Stimulated activated naive CD8-positive, alpha-beta T cell treated with anti-CD3 and anti-CD28 coated beads, Interleukin-15, Interleukin-2, amounts not matched to agents 100 ng/mL and 50 ng/mL, for 24 hours (primary cell): ENCODE data around the gene MORF4L1.
A peak's percentile ranks its signal among the peaks of the same experiment; 100 is the strongest.
"Not testable (repeated sequence)": the region's sequence is repeated elsewhere in the genome, so short reads cannot be mapped to it uniquely, and the experiment has no call there.

ENCODE experiments used
- H3K27ac Mint-ChIP-seq: one replicate; pipeline ENCODE4 v1.8.0; 2021; ENCODE audit warnings: mild to moderate bottlenecking, mixed read lengths
- H3K27me3 Mint-ChIP-seq: one replicate; pipeline ENCODE4 v1.8.0; 2021; ENCODE audit warnings: mixed read lengths
- H3K36me3 Mint-ChIP-seq: one replicate; pipeline ENCODE4 v1.8.0; 2021; ENCODE audit warnings: low read depth, mixed read lengths
- H3K4me1 Mint-ChIP-seq: one replicate; pipeline ENCODE4 v1.8.0; 2021; ENCODE audit warnings: low read depth, mixed read lengths
- H3K4me3 Mint-ChIP-seq: one replicate; pipeline ENCODE4 v1.8.0; 2021; ENCODE audit warnings: mild to moderate bottlenecking, mixed read lengths
- H3K9me3 Mint-ChIP-seq: one replicate; pipeline ENCODE4 v1.8.0; 2021; ENCODE audit warnings: mixed read lengths

The MORF4L1 gene

GRCh38 chr15:78872155-78872971 lies at the start of gene MORF4L1:
Gene MORF4L1 (plus strand): TSS chr15:78872890. CDS start chr15:78873018, 128 bp downstream.
- Mint-ChIP-seq H3K27ac (peak within 1 kb of the TSS; percentile 99), H3K4me1 (peaks cover 53% of the 10 kb centered on the region), H3K36me3 (peaks cover 25% of the 10 kb centered on the region), H3K27me3 (no peaks in the 10 kb centered on the region), H3K9me3 (no peaks in the 10 kb centered on the region), H3K4me3 (peak within 1 kb of the TSS; percentile 100)

DNA sequence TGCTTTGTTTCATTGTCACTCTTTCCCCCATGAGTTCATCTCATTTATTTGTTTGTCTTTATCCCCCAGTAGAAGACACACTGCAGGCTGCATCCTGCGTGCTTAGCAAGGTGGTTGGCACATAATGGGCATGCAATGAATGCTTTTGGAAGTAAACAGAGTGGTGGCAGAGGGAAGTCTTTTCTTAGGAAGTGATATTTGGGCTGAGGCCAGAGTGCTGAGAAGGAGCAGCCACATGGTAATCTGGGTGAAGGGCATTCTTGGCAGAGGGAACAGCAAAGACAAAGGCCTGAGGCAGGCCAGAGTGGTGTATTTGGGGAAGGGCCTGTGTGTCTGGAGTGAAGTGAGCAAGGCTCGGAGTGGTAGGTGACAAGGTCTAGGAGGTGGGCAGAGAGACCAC lies 43.8 kb upstream of the MORF4L1 start:
- Mint-ChIP-seq H3K27ac (no peak overlapping the region), H3K36me3 (no peaks in the 10 kb centered on the region), H3K9me3 (no peaks in the 10 kb centered on the region), H3K4me1 (peaks cover 3% of the 10 kb centered on the region), H3K4me3 (no peak overlapping the region), H3K27me3 (peaks cover 7% of the 10 kb centered on the region)

- Mint-ChIP-seq H3K27ac (no peak overlapping the region), H3K4me3 (peak overlapping the region; percentile 69), H3K4me1 (peaks cover 3% of the 10 kb centered on the region), H3K36me3 (no peaks in the 10 kb centered on the region), H3K27me3 (peaks cover 7% of the 10 kb centered on the region), H3K9me3 (no peaks in the 10 kb centered on the region)
Measured at GRCh38 chr15:78830514-78831228, 42.0 kb upstream of the MORF4L1 start.

DNA sequence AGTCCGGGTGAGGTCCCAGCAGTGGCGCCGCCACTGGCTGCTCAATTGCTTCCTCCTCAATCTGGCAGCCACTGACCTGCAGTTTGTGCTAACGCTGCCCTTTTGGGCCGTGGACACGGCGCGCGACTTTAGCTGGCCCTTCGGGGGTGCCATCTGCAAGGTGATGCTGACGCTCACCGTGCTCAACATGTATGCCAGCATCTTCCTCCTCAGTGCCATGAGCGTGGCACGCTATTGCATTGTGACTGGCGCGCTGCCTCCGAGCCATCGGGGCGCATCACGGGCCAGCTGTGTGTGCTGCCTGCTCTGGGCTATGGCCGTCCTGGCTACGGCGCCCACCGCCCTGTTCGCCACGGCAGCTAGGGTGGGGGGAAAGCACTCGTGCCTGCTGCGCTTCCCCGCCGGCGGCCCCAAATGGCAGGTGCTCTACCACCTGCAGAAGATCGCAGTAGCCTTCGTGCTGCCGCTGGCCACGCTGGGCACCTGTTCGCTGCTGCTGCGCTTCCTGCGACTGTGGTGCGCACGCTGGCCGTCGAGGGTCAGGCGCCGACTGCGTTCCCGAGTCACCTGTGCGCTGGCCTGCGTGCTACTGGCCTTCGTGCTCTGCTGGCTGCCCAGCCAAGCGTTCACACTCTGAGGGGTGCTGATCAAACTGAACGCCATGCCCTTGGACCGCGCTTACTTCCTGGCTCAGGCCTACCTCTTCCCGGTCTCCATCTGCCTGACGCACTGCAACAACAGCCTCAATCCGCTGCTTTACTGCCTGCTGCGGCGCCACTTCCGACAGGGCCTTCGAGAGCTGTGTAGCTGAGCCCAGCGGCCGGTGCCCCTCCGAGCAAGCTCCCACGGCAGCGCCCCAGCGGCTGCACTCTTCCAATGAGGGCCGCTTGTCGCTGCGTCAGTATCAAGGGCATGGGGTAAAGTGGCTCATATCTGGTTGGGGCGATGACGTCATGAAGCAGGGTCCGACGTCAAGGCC lies 41.2 kb upstream of the MORF4L1 start:
- no peak overlapping the region for H3K27ac Mint-ChIP-seq
- peaks cover 3% of the 10 kb centered on the region for H3K4me1 Mint-ChIP-seq
- no peaks in the 10 kb centered on the region for H3K9me3 Mint-ChIP-seq
- no peaks in the 10 kb centered on the region for H3K36me3 Mint-ChIP-seq
- H3K27me3 Mint-ChIP-seq = peaks cover 7% of the 10 kb centered on the region
- no peak overlapping the region for H3K4me3 Mint-ChIP-seq

- no peak overlapping the region for H3K4me3 Mint-ChIP-seq
- peaks cover 20% of the 10 kb centered on the region for H3K4me1 Mint-ChIP-seq
- H3K27ac Mint-ChIP-seq = no peak overlapping the region
- H3K36me3 Mint-ChIP-seq = no peaks in the 10 kb centered on the region
- peaks cover 7% of the 10 kb centered on the region for H3K27me3 Mint-ChIP-seq
- no peaks in the 10 kb centered on the region for H3K9me3 Mint-ChIP-seq
Measured at GRCh38 chr15:78836333-78836732, 36.4 kb upstream of the MORF4L1 start.

DNA sequence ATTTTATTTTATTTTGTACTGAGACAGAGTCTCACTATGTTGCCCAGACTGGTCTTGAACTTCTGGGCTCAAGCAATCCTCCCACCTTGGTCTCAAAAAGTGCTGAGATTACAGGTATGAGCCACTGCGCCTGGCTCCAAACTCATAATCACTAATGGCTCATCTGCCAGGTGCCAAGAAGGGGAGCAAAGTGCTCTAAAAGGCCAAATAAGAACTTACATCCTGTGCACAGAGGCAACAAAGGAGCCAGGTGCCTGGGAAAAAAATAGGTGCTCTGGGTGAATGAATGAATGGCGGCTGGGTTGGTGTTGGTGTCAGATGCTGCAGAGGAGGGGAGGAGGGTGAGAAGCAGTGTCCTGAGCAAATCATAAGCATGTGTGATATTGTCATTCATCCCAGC lies 35.6 kb upstream of the MORF4L1 start:
- Mint-ChIP-seq H3K4me3 (no peak overlapping the region), H3K36me3 (no peaks in the 10 kb centered on the region), H3K4me1 (peaks cover 28% of the 10 kb centered on the region), H3K9me3 (no peaks in the 10 kb centered on the region), H3K27ac (no peak overlapping the region), H3K27me3 (peaks cover 2% of the 10 kb centered on the region)

DNA sequence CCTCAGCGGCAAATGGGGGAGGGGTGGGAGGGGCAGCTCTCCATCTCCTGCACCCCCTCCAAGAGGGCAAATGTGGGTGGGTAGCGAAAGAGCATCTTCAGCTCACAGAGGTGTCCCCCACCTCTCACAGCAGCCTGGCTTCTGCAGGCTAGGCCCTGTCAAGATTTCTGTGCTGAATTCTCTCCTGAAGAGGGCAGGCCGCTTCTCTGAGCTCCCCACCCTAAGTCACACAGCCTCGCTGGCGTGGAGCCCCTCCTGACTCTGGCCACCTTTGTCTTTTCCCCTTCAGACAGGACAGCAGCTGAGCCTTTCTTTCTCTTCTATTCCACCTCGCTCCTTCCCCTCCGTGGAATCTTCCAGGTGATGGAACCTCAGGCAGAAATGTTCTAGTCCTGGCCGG lies 35.1 kb upstream of the MORF4L1 start:
- H3K9me3 Mint-ChIP-seq = no peaks in the 10 kb centered on the region
- no peaks in the 10 kb centered on the region for H3K36me3 Mint-ChIP-seq
- H3K27me3 Mint-ChIP-seq = no peaks in the 10 kb centered on the region
- no peak overlapping the region for H3K4me3 Mint-ChIP-seq
- H3K4me1 Mint-ChIP-seq = peaks cover 32% of the 10 kb centered on the region
- H3K27ac Mint-ChIP-seq = no peak overlapping the region

- Mint-ChIP-seq H3K27me3 (no peaks in the 10 kb centered on the region), H3K4me1 (peaks cover 33% of the 10 kb centered on the region), H3K36me3 (no peaks in the 10 kb centered on the region), H3K9me3 (no peaks in the 10 kb centered on the region), H3K27ac (peak overlapping the region; percentile 5), H3K4me3 (no peak overlapping the region)
Measured at GRCh38 chr15:78838489-78838888, 34.2 kb upstream of the MORF4L1 start.

DNA sequence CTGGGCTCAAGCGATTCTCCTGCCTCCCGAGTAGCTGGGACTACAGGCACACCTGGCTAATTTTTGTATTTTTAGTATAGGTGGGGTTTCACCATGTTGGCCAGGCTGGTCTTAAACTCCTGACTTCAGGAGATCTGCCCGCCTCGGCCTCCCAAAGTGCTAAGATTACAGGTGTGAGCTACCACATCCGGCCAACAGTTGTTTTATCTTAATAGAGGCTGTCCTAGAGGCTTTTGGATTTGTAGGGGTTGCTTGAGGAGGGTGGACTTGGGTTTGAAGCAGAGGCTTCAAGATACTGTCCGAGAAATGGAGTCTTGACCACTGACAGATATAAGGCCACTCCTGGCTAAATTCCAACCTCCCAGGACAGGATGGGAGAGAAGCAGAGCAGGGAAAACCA lies 33.5 kb upstream of the MORF4L1 start:
- Mint-ChIP-seq H3K4me1 (peaks cover 33% of the 10 kb centered on the region), H3K27ac (peak overlapping the region; percentile 53)
- H3K36me3 Mint-ChIP-seq, H3K27me3 Mint-ChIP-seq, H3K4me3 Mint-ChIP-seq, H3K9me3 Mint-ChIP-seq: not testable (repeated sequence)

GRCh38 chr15:78840661-78841375 lies 31.9 kb upstream of the MORF4L1 start:
- no peaks in the 10 kb centered on the region for H3K9me3 Mint-ChIP-seq

DNA sequence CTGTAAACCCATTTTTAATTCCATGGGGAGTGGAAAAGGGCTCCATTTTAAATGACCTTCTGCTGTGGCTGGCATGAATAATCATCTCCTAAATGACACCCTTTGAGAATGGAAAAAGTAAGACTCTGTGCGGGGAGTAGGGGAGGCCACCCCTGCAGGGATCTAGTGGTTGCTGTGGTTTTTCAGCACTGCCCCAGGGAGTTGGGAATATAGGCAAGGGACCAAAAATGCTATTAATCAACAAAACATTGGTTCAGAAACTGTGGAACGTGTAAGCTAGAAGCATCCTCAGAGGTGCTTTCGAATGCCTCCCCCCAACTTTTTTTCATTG lies 31.3 kb upstream of the MORF4L1 start:
- H3K4me3 Mint-ChIP-seq = peak overlapping the region; percentile 44
- H3K27me3 Mint-ChIP-seq = no peaks in the 10 kb centered on the region
- no peaks in the 10 kb centered on the region for H3K9me3 Mint-ChIP-seq
- H3K27ac Mint-ChIP-seq = peak overlapping the region; percentile 94
- peaks cover 33% of the 10 kb centered on the region for H3K4me1 Mint-ChIP-seq
- H3K36me3 Mint-ChIP-seq = no peaks in the 10 kb centered on the region

More at GRCh38 chr15:78840661-78841375, 31.9 kb upstream of the MORF4L1 start:
- Mint-ChIP-seq H3K27ac (peak overlapping the region; percentile 94), H3K36me3 (no peaks in the 10 kb centered on the region), H3K27me3 (no peaks in the 10 kb centered on the region), H3K4me3 (peak overlapping the region; percentile 44), H3K4me1 (peaks cover 33% of the 10 kb centered on the region)

- peak overlapping the region; percentile 94 for H3K27ac Mint-ChIP-seq
- H3K4me1 Mint-ChIP-seq = peaks cover 33% of the 10 kb centered on the region
- H3K4me3 Mint-ChIP-seq = no peak overlapping the region
- H3K36me3 Mint-ChIP-seq = no peaks in the 10 kb centered on the region
- no peaks in the 10 kb centered on the region for H3K27me3 Mint-ChIP-seq
- no peaks in the 10 kb centered on the region for H3K9me3 Mint-ChIP-seq
Measured at GRCh38 chr15:78841891-78842290, 30.8 kb upstream of the MORF4L1 start.

- Mint-ChIP-seq H3K4me3 (no peak overlapping the region), H3K27me3 (no peaks in the 10 kb centered on the region), H3K9me3 (no peaks in the 10 kb centered on the region), H3K36me3 (no peaks in the 10 kb centered on the region), H3K4me1 (peaks cover 33% of the 10 kb centered on the region), H3K27ac (peak overlapping the region; percentile 83)
Measured at GRCh38 chr15:78842519-78842918, 30.2 kb upstream of the MORF4L1 start.

DNA sequence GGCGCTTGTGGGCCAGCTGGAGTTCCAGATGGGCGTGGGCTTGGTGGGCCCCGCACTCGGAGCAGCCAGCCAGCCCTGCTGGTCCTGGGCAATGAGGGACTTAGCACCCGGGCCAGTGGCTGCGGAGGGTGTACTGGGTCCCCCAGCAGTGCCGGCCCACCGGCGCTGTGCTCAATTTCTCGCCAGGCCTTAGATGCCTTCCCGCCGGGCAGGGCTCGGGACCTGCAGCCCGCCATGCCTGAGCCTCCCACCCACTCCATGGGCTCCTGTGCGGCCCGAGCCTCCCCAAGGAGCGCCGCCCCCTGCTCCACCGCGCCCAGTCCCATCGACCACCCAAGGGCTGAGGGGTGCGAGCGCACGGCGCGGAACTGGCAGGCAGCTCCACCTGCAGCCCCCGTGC lies 25.8 kb upstream of the MORF4L1 start:
- H3K4me3 Mint-ChIP-seq, H3K4me1 Mint-ChIP-seq, H3K36me3 Mint-ChIP-seq, H3K27ac Mint-ChIP-seq, H3K27me3 Mint-ChIP-seq, H3K9me3 Mint-ChIP-seq: not testable (repeated sequence)
